Measurements from ENCODE around the gene CLIP1. TPM values are rescaled to one million over a fixed set of nuclear protein-coding genes. Genes with fewer than 3 reads are reported as not detected.

Gene CLIP1
- total RNA-seq, 2 experiments from 2014 or later, result 11.2 to 25.6 TPM

DNA sequence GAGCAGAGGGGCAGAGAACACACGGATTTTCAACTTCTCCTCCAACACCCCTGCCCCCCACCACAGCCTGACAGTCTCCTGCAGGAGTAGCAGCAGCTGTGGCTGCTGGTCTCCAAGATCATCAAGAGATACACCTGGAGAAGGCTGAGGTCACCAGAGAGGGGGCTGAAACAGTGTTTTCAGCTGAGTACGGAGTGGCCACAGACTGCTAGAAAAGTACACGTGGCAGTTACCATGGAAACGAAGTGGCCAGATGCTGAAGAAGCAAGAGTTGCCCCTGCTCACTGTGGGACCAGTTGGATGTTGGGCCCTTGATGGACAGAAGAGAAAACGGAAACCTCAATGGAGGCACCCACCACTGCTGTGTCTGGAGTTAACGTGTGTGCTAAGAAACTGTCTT is 191.7 kb downstream of the CLIP1 start:
- ChIA-PET POLR2A (no interaction called here), CTCF (ENCODE audit: unreplicated experiment) (no interaction called here)
- H3K36me3 ChIP-seq (ENCODE audit: insufficient read depth, low read length), result peaks cover 47% of the 10 kb centered on the region
- no peak overlapping the region for H3K4me3 ChIP-seq (ENCODE audit: low read depth, low read length, poor library complexity, severe bottlenecking)
- no peak overlapping the region for H3K4me2 ChIP-seq (ENCODE audit: low read length)
- no peaks in the 10 kb centered on the region for H3K9me2 ChIP-seq (ENCODE audit: insufficient read depth, low read length)
- H3K79me2 ChIP-seq (ENCODE audit: insufficient read depth, low read depth, low read length), result no peaks in the 10 kb centered on the region
- no peak overlapping the region for H2AFZ ChIP-seq (ENCODE audit: low read length)
- intact Hi-C loops (cut with micrococcal nuclease; ENCODE audit: unreplicated experiment), result no loop called here
- no peaks in the 10 kb centered on the region for H3K9me3 ChIP-seq (ENCODE audit: low read length)
- no TSS peak for BruUV-seq (replicated peaks)
- H4K20me1 ChIP-seq (ENCODE audit: insufficient read depth, low read length), result no peaks in the 10 kb centered on the region
- DNase-seq (ENCODE audit: low spot score), result no peak
- TF ChIP-seq, protein P1, sequence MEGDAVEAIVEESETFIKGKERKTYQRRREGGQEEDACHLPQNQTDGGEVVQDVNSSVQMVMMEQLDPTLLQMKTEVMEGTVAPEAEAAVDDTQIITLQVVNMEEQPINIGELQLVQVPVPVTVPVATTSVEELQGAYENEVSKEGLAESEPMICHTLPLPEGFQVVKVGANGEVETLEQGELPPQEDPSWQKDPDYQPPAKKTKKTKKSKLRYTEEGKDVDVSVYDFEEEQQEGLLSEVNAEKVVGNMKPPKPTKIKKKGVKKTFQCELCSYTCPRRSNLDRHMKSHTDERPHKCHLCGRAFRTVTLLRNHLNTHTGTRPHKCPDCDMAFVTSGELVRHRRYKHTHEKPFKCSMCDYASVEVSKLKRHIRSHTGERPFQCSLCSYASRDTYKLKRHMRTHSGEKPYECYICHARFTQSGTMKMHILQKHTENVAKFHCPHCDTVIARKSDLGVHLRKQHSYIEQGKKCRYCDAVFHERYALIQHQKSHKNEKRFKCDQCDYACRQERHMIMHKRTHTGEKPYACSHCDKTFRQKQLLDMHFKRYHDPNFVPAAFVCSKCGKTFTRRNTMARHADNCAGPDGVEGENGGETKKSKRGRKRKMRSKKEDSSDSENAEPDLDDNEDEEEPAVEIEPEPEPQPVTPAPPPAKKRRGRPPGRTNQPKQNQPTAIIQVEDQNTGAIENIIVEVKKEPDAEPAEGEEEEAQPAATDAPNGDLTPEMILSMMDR (conservative IDR thresholded peaks at IDR 0.05; ENCODE audit: low read length), result no peak
- no peak for TF ChIP-seq EZH2phosphoT487 (IDR thresholded peaks at IDR 0.05; ENCODE audit: borderline replicate concordance, low read depth, low read length)
- no peak overlapping the region for H3K27ac ChIP-seq (ENCODE audit: low read depth, low read length, poor library complexity, severe bottlenecking)
- H3K4me1 ChIP-seq (ENCODE audit: insufficient read depth, low read length, poor library complexity, severe bottlenecking), result peaks cover 8% of the 10 kb centered on the region

DNA sequence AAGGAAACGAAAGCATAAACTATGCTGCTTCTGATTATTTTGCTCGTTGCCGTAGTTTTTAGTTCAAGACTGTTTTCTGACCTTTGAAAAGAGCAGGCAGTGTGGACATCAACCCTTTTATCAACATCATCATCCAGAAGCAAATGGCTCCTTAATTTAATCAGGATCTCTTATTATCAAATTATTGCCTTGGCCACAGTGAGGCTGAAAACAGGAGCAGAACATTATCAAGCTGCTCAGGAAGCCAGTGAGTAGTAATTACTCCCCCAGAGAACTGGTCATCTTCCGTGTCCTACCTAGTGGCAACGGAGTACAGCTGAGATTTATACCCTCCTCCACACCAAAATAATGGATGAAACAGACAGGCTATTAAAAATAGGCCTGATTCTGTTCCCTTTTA is 194.4 kb downstream of the CLIP1 start:
- H3K9me3 ChIP-seq (ENCODE audit: low read length), result no peaks in the 10 kb centered on the region
- no peak overlapping the region for H3K4me2 ChIP-seq (ENCODE audit: low read length)
- H3K4me1 ChIP-seq (ENCODE audit: insufficient read depth, low read length, poor library complexity, severe bottlenecking), result peaks cover 17% of the 10 kb centered on the region
- H3K27ac ChIP-seq (ENCODE audit: low read depth, low read length, poor library complexity, severe bottlenecking), result no peak overlapping the region
- peaks cover 39% of the 10 kb centered on the region for H3K36me3 ChIP-seq (ENCODE audit: insufficient read depth, low read length)
- BruUV-seq (replicated peaks), result no TSS peak
- intact Hi-C loops (cut with micrococcal nuclease; ENCODE audit: unreplicated experiment), result no loop called here
- H2AFZ ChIP-seq (ENCODE audit: low read length), result no peak overlapping the region
- H3K9me2 ChIP-seq (ENCODE audit: insufficient read depth, low read length), result no peaks in the 10 kb centered on the region
- H3K79me2 ChIP-seq (ENCODE audit: insufficient read depth, low read depth, low read length), result peaks cover 22% of the 10 kb centered on the region
- no peak for DNase-seq (ENCODE audit: low spot score)
- no peaks in the 10 kb centered on the region for H4K20me1 ChIP-seq (ENCODE audit: insufficient read depth, low read length)
- H3K4me3 ChIP-seq (ENCODE audit: low read depth, low read length, poor library complexity, severe bottlenecking), result no peak overlapping the region
- ChIA-PET POLR2A (interaction anchor here (0.9 kb wide), 1 partner anchor 88 kb away, joined by 3 read pairs; no protein-coding TSS in a partner anchor), CTCF (ENCODE audit: unreplicated experiment) (no interaction called here)
- TF ChIP-seq EZH2phosphoT487 (IDR thresholded peaks at IDR 0.05; ENCODE audit: borderline replicate concordance, low read depth, low read length), result no peak
- TF ChIP-seq, protein P1 (conservative IDR thresholded peaks at IDR 0.05; ENCODE audit: low read length), result no peak

DNA sequence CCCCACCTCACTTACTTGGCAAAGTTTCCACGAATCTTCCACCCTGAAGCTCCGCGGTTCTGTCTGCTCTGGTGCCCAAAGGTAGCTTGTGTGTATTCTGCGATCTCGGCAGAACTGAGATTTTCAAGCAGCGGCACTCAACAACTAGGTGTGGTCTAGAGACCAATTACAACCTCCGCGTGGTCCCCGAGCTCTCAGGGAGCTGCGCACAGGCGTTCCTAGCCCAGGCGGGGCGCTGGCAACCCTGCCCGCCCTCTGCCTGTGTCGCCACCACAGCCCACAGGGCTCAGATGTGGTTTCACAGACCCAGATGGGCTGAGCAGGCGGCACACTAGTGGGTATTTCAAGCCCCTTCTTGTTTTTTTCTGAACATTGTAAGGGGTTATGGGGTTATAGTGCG is 195.1 kb downstream of the CLIP1 start:
- no peak overlapping the region for H3K4me3 ChIP-seq (ENCODE audit: low read depth, low read length, poor library complexity, severe bottlenecking)
- POLR2A ChIA-PET, result interaction anchor here (0.6 kb wide), 1 partner anchor 159 kb away, joined by 3 read pairs; no protein-coding TSS in a partner anchor
- H3K9me3 ChIP-seq (ENCODE audit: low read length), result no peaks in the 10 kb centered on the region
- peaks cover 42% of the 10 kb centered on the region for H3K36me3 ChIP-seq (ENCODE audit: insufficient read depth, low read length)
- CTCF ChIA-PET (ENCODE audit: unreplicated experiment), result interaction anchor here (0.5 kb wide), 1 partner anchor 119 kb away, joined by 3 read pairs; no protein-coding TSS in a partner anchor
- TF ChIP-seq, protein P1 (conservative IDR thresholded peaks at IDR 0.05; ENCODE audit: low read length), result no peak
- TF ChIP-seq EZH2phosphoT487 (IDR thresholded peaks at IDR 0.05; ENCODE audit: borderline replicate concordance, low read depth, low read length), result no peak
- no peak overlapping the region for H3K27ac ChIP-seq (ENCODE audit: low read depth, low read length, poor library complexity, severe bottlenecking)
- no peak for DNase-seq (ENCODE audit: low spot score)
- no peaks in the 10 kb centered on the region for H3K9me2 ChIP-seq (ENCODE audit: insufficient read depth, low read length)
- no peaks in the 10 kb centered on the region for H4K20me1 ChIP-seq (ENCODE audit: insufficient read depth, low read length)
- BruUV-seq (replicated peaks), result no TSS peak
- intact Hi-C loops (cut with micrococcal nuclease; ENCODE audit: unreplicated experiment), result no loop called here
- peaks cover 22% of the 10 kb centered on the region for H3K79me2 ChIP-seq (ENCODE audit: insufficient read depth, low read depth, low read length)
- H2AFZ ChIP-seq (ENCODE audit: low read length), result no peak overlapping the region
- peaks cover 17% of the 10 kb centered on the region for H3K4me1 ChIP-seq (ENCODE audit: insufficient read depth, low read length, poor library complexity, severe bottlenecking)
- H3K4me2 ChIP-seq (ENCODE audit: low read length), result no peak overlapping the region
